Neuronal stem cell (in vitro differentiated cells): ENCODE measurements around the gene CLEC2L.

Source experiments
- DNase-seq: peaks from one replicate; pipeline ENCODE4 v3.0.0-alpha.2; 2013; ENCODE audit warnings: low spot score
- H2AFZ ChIP-seq: one replicate; pipeline ENCODE4 v1.6.1; 2013; ENCODE audit warnings: mild to moderate bottlenecking, low read length, inconsistent platforms
- H2AK5ac ChIP-seq: 2 replicates; pipeline ENCODE4 v1.6.1; 2013; ENCODE audit warnings: low read depth, mild to moderate bottlenecking, inconsistent platforms, low read length, moderate library complexity, mixed read lengths
- H2BK120ac ChIP-seq: 2 replicates; pipeline ENCODE4 v1.6.1; 2013; ENCODE audit warnings: low read depth, mild to moderate bottlenecking, inconsistent platforms, low read length, moderate library complexity, mixed read lengths
- H2BK12ac ChIP-seq: one replicate; pipeline ENCODE4 v1.6.1; 2013; ENCODE audit warnings: low read length, inconsistent platforms
- H2BK15ac ChIP-seq: 2 replicates; pipeline ENCODE4 v1.6.1; 2013; ENCODE audit warnings: mild to moderate bottlenecking, low read length, inconsistent platforms, mixed read lengths
- H2BK5ac ChIP-seq: one replicate; pipeline ENCODE4 v1.6.1; 2013; ENCODE audit warnings: inconsistent platforms, mild to moderate bottlenecking, low read length, moderate library complexity
- H3K14ac ChIP-seq: one replicate; pipeline ENCODE4 v1.6.1; 2013; ENCODE audit warnings: low read length, inconsistent platforms
- H3K18ac ChIP-seq: 2 replicates; pipeline ENCODE4 v1.6.1; 2013; ENCODE audit warnings: low read length, inconsistent platforms
- H3K23ac ChIP-seq: 2 replicates; pipeline ENCODE4 v1.6.1; 2013; ENCODE audit warnings: low read depth, mild to moderate bottlenecking, mixed read lengths, low read length, inconsistent platforms; ENCODE audit not compliant: poor library complexity
- H3K27ac ChIP-seq: replicated peaks from 3 replicates; pipeline ENCODE4 v1.5.1; 2013; ENCODE audit warnings: low read length, inconsistent platforms
- H3K27me3 ChIP-seq, 3 experiments: 2 replicates each; pipeline ENCODE4 v1.6.1; 2013; ENCODE audit warnings: low read length in 3 of 3, mild to moderate bottlenecking in 2 of 3, inconsistent platforms in 1 of 3, low read depth in 1 of 3, mixed read lengths in 1 of 3, moderate library complexity in 1 of 3; ENCODE audit not compliant: control insufficient read depth in 3 of 3, insufficient read depth in 3 of 3
- H3K36me3 ChIP-seq, 2 donors: replicated peaks in 1 of 2; 2 replicates each; pipeline ENCODE4 v1.6.1; 2013; ENCODE audit warnings: low read length in 2 of 2; ENCODE audit not compliant: control insufficient read depth in 2 of 2, insufficient read depth in 2 of 2
- H3K4ac ChIP-seq: 2 replicates; pipeline ENCODE4 v1.6.1; 2013; ENCODE audit warnings: inconsistent platforms, mild to moderate bottlenecking, low read length, moderate library complexity
- H3K4me1 ChIP-seq, 2 donors: 1 replicate in 1 of 2; 2 replicates in 1 of 2; pipeline ENCODE4 v1.6.1; 2013; ENCODE audit warnings: low read length in 2 of 2, low read depth in 1 of 2; ENCODE audit not compliant: control insufficient read depth in 2 of 2, insufficient read depth in 1 of 2
- H3K4me2 ChIP-seq: one replicate; pipeline ENCODE4 v1.6.1; 2013; ENCODE audit warnings: mild to moderate bottlenecking, low read length, inconsistent platforms; ENCODE audit not compliant: insufficient read depth, poor library complexity, severe bottlenecking
- H3K4me3 ChIP-seq, 2 donors: 2 replicates each; pipeline ENCODE4 v1.5.1; 2013; ENCODE audit warnings: low read length in 2 of 2, mild to moderate bottlenecking in 2 of 2, inconsistent platforms in 1 of 2, moderate library complexity in 1 of 2
- H3K79me1 ChIP-seq: one replicate; pipeline ENCODE4 v1.6.1; 2013; ENCODE audit warnings: low read depth, mild to moderate bottlenecking, inconsistent platforms, low read length, moderate library complexity
- H3K9ac ChIP-seq: one replicate; pipeline ENCODE4 v1.6.1; 2013; ENCODE audit warnings: mild to moderate bottlenecking, low read depth, low read length, inconsistent platforms; ENCODE audit not compliant: poor library complexity
- H3K9me3 ChIP-seq, 2 donors: replicated peaks in 1 of 2; 2 replicates each; pipeline versions ENCODE3 to v1.6.1; 2013; ENCODE audit warnings: low read length in 2 of 2, mild to moderate bottlenecking in 2 of 2, inconsistent platforms in 1 of 2, low read depth in 1 of 2, mixed read lengths in 1 of 2, moderate library complexity in 1 of 2; ENCODE audit not compliant: control insufficient read depth in 2 of 2, insufficient read depth in 1 of 2
- H4K8ac ChIP-seq: one replicate; pipeline ENCODE4 v1.6.1; 2013; ENCODE audit warnings: low read depth, mild to moderate bottlenecking, inconsistent platforms, low read length, moderate library complexity
- H4K91ac ChIP-seq: one replicate; pipeline ENCODE4 v1.6.1; 2013; ENCODE audit warnings: low read length, low read depth, mild to moderate bottlenecking, inconsistent platforms; ENCODE audit not compliant: poor library complexity
- WGBS, 2 donors: extraction: QIAGEN DNeasy Blood & Tissue Kit; methylation state at CpG; one replicate each; pipeline ENCODE4 v1.1.7; 2013; ENCODE audit warnings: missing lambda C conversion rate in 2 of 2, mixed read lengths in 1 of 2; ENCODE audit not compliant: insufficient read length in 2 of 2, insufficient replicate concordance in 1 of 2; ENCODE audit errors: extremely low coverage in 2 of 2; 5-methylcytosine and 5-hydroxymethylcytosine counted together

The CLEC2L gene

GRCh38 chr7:139505563-139505962 is 17.9 kb upstream of the CLEC2L start:
- Histone ChIP-seq H3K14ac (no peak overlapping the region), H2BK5ac (no peak overlapping the region), H3K4ac (no peak overlapping the region), H3K9me3 (no peaks in the 10 kb centered on the region), H2AK5ac (no peak overlapping the region), H3K4me1 (peaks cover 0 to 4% of the 10 kb centered on the region in 2 donors), H3K23ac (no peak overlapping the region), H4K91ac (no peak overlapping the region), H3K27ac (no peak overlapping the region), H4K8ac (no peak overlapping the region), H3K9ac (no peak overlapping the region), H3K27me3 (peaks cover 0 to 3% (median 0%) of the 10 kb centered on the region in 3 experiments), H2BK120ac (no peak overlapping the region), H2BK15ac (no peak overlapping the region), H3K4me3 (no peak overlapping the region), H3K4me2 (no peak overlapping the region), H3K36me3 (no peaks in the 10 kb centered on the region), H2AFZ (no peak overlapping the region), H3K18ac (no peak overlapping the region), H3K79me1 (no peaks in the 10 kb centered on the region), H2BK12ac (no peak overlapping the region)
- no peak for DNase-seq
- no CpG with 5 or more reads among the region's 9 CpGs for WGBS, 2 donors

- H3K27ac ChIP-seq: no peak overlapping the region
- no peak overlapping the region for H2AK5ac ChIP-seq
- no peak overlapping the region for H3K4me3 ChIP-seq
- H3K9me3 ChIP-seq: no peaks in the 10 kb centered on the region
- no peak overlapping the region for H3K4me2 ChIP-seq
- H2AFZ ChIP-seq: no peak overlapping the region
- no peak overlapping the region for H2BK120ac ChIP-seq
- no peak overlapping the region for H2BK15ac ChIP-seq
- H4K8ac ChIP-seq: no peak overlapping the region
- H3K4me1 ChIP-seq: peaks cover 1 to 5% of the 10 kb centered on the region in 2 donors
- DNase-seq: no peak
- no peak overlapping the region for H2BK12ac ChIP-seq
- H2BK5ac ChIP-seq: no peak overlapping the region
- H4K91ac ChIP-seq: no peak overlapping the region
- H3K79me1 ChIP-seq: no peaks in the 10 kb centered on the region
- no peak overlapping the region for H3K23ac ChIP-seq
- 100% methylated on average over 1 of the region's 2 CpGs; no CpG with 5 or more reads in 1 of the 2 donors for WGBS, 2 donors
- no peak overlapping the region for H3K18ac ChIP-seq
- H3K4ac ChIP-seq: no peak overlapping the region
- H3K9ac ChIP-seq: no peak overlapping the region
- H3K14ac ChIP-seq: no peak overlapping the region
- peaks cover 0 to 11% (median 0%) of the 10 kb centered on the region in 3 experiments for H3K27me3 ChIP-seq
- H3K36me3 ChIP-seq: no peaks in the 10 kb centered on the region
Measured at GRCh38 chr7:139509535-139509934, 13.9 kb upstream of the CLEC2L start.

GRCh38 chr7:139511315-139511714 is 12.2 kb upstream of the CLEC2L start:
- no CpG with 5 or more reads among the region's 5 CpGs for whole genome bisulfite sequencing, 2 donors
- no peak overlapping the region for H3K4me3 ChIP-seq

GRCh38 chr7:139515266-139515665 is 8.2 kb upstream of the CLEC2L start:
- DNase-seq: no peak

More at GRCh38 chr7:139511315-139511714, 12.2 kb upstream of the CLEC2L start:
- H4K91ac ChIP-seq: no peak overlapping the region
- no peak overlapping the region for H2AK5ac ChIP-seq
- peak overlapping the region; percentile 41 for H2AFZ ChIP-seq
- no peaks in the 10 kb centered on the region for H3K36me3 ChIP-seq
- DNase-seq: no peak
- peaks cover 4 to 5% of the 10 kb centered on the region in 2 donors for H3K4me1 ChIP-seq
- no peak overlapping the region for H3K23ac ChIP-seq
- H3K4me2 ChIP-seq: no peak overlapping the region
- H3K18ac ChIP-seq: no peak overlapping the region
- H2BK5ac ChIP-seq: no peak overlapping the region
- peaks cover 0 to 15% (median 0%) of the 10 kb centered on the region in 3 experiments for H3K27me3 ChIP-seq
- H3K14ac ChIP-seq: no peak overlapping the region
- H3K9ac ChIP-seq: no peak overlapping the region
- no peak overlapping the region for H2BK12ac ChIP-seq
- H3K27ac ChIP-seq: no peak overlapping the region
- H2BK120ac ChIP-seq: no peak overlapping the region
- H2BK15ac ChIP-seq: no peak overlapping the region
- H3K79me1 ChIP-seq: no peaks in the 10 kb centered on the region
- no peak overlapping the region for H4K8ac ChIP-seq
- no peak overlapping the region for H3K4ac ChIP-seq
- no peaks in the 10 kb centered on the region for H3K9me3 ChIP-seq

More at GRCh38 chr7:139515266-139515665, 8.2 kb upstream of the CLEC2L start:
- no peak overlapping the region for H3K4me3 ChIP-seq
- no peak overlapping the region for H4K91ac ChIP-seq
- no peak overlapping the region for H2BK12ac ChIP-seq
- no peak overlapping the region for H2BK5ac ChIP-seq
- no peaks in the 10 kb centered on the region for H3K9me3 ChIP-seq
- H2AFZ ChIP-seq: no peak overlapping the region
- H3K4ac ChIP-seq: no peak overlapping the region
- H3K4me2 ChIP-seq: no peak overlapping the region
- H3K79me1 ChIP-seq: no peaks in the 10 kb centered on the region
- no peak overlapping the region for H3K14ac ChIP-seq
- no peak overlapping the region for H2BK15ac ChIP-seq
- H2AK5ac ChIP-seq: no peak overlapping the region
- no peak overlapping the region for H3K23ac ChIP-seq
- no peak overlapping the region for H3K18ac ChIP-seq
- H3K27ac ChIP-seq: no peak overlapping the region
- no peaks in the 10 kb centered on the region for H3K36me3 ChIP-seq
- peaks cover 4 to 5% of the 10 kb centered on the region in 2 donors for H3K4me1 ChIP-seq
- H3K27me3 ChIP-seq: peaks cover 0 to 20% (median 0%) of the 10 kb centered on the region in 3 experiments
- H3K9ac ChIP-seq: no peak overlapping the region
- WGBS, 2 donors: no CpG with 5 or more reads among the region's 8 CpGs
- no peak overlapping the region for H2BK120ac ChIP-seq
- no peak overlapping the region for H4K8ac ChIP-seq
